ACHN (cell line): ENCODE data around the gene GLG1.
"Not testable (repeated sequence)": the region's sequence is repeated elsewhere in the genome, so short reads cannot be mapped to it uniquely, and the experiment has no call there.

Experiments
- DNase-seq: peaks from one replicate; pipeline ENCODE4 v3.0.0-alpha.2; 2015
- in situ Hi-C: cut with HindIII; loops from 2 replicates; pipeline ENCODE4 v1.10.0; 2017; ENCODE audit warnings: low sequenced_read_pairs, low pct_ligation_motif_present, low pct_unique_long_range_greater_than_20kb

The GLG1 gene

GRCh38 chr16:74430036-74430712 lies 176.7 kb downstream of the GLG1 start:
- DNase-seq: peak; percentile 48
- in situ Hi-C loops: not testable (repeated sequence)

GRCh38 chr16:74428493-74428892 lies 178.4 kb downstream of the GLG1 start:
- in situ Hi-C loops, DNase-seq: not testable (repeated sequence)

GRCh38 chr16:74425751-74426150 lies 181.2 kb downstream of the GLG1 start:
- in situ Hi-C loops, DNase-seq: not testable (repeated sequence)

- DNase-seq, in situ Hi-C loops: not testable (repeated sequence)
Measured at GRCh38 chr16:74423721-74424120, 183.2 kb downstream of the GLG1 start.

GRCh38 chr16:74422086-74422485 lies 184.8 kb downstream of the GLG1 start:
- DNase-seq, in situ Hi-C loops: not testable (repeated sequence)

- in situ Hi-C loops, DNase-seq: not testable (repeated sequence)
Measured at GRCh38 chr16:74421482-74421785, 185.5 kb downstream of the GLG1 start.

- in situ Hi-C loops: not testable (repeated sequence)
Measured at GRCh38 chr16:74420612-74421481, 186.1 kb downstream of the GLG1 start, which contains the start of gene CLEC18B. TSS of gene CLEC18B (minus strand) at chr16:74421478. CDS start at chr16:74421270, 208 bp downstream.

GRCh38 chr16:74419811-74420210 lies 187.1 kb downstream of the GLG1 start:
- in situ Hi-C loops: not testable (repeated sequence)

More at GRCh38 chr16:74420612-74421481, 186.1 kb downstream of the GLG1 start, which contains the start of gene CLEC18B:
- DNase-seq: peak; percentile 19

GRCh38 chr16:74417897-74418296 lies 189.0 kb downstream of the GLG1 start:
- in situ Hi-C loops, DNase-seq: not testable (repeated sequence)

More at GRCh38 chr16:74419811-74420210, 187.1 kb downstream of the GLG1 start:
- DNase-seq: not testable (repeated sequence)

GRCh38 chr16:74413920-74414319 lies 193.0 kb downstream of the GLG1 start:
- in situ Hi-C loops, DNase-seq: not testable (repeated sequence)

- DNase-seq, in situ Hi-C loops: not testable (repeated sequence)
Measured at GRCh38 chr16:74413485-74413884, 193.4 kb downstream of the GLG1 start.

GRCh38 chr16:74412775-74413390 lies 194.0 kb downstream of the GLG1 start:
- DNase-seq, in situ Hi-C loops: not testable (repeated sequence)

- DNase-seq, in situ Hi-C loops: not testable (repeated sequence)
Measured at GRCh38 chr16:74412138-74412774, 194.7 kb downstream of the GLG1 start.

- DNase-seq, in situ Hi-C loops: not testable (repeated sequence)
Measured at GRCh38 chr16:74410981-74411380, 195.9 kb downstream of the GLG1 start.

- DNase-seq, in situ Hi-C loops: not testable (repeated sequence)
Measured at GRCh38 chr16:74410057-74410957, 196.6 kb downstream of the GLG1 start.

- in situ Hi-C loops, DNase-seq: not testable (repeated sequence)
Measured at GRCh38 chr16:74409185-74409981, 197.5 kb downstream of the GLG1 start.

- in situ Hi-C loops: not testable (repeated sequence)
Measured at GRCh38 chr16:74407362-74407705, 199.6 kb downstream of the GLG1 start.

More at GRCh38 chr16:74407362-74407705, 199.6 kb downstream of the GLG1 start:
- DNase-seq: not testable (repeated sequence)
